Measurements from ENCODE around the gene CTDP1. TPM values are rescaled to one million over a fixed set of nuclear protein-coding genes. Genes with fewer than 3 reads are reported as not detected.

CTDP1 gene
- total RNA-seq, 1 experiment from 2014 or later = 31.7 TPM

GRCh38 chr18:79705272-79705671 is 25.7 kb downstream of the CTDP1 start:
- H3K9ac ChIP-seq (ENCODE audit: low read length) = no peak overlapping the region
- ATAC-seq (no peak), DNase-seq (no peak)
- no peaks in the 10 kb centered on the region for H3K27me3 ChIP-seq (ENCODE audit: low read length)
- H3K9me3 ChIP-seq (ENCODE audit: low read length) = no peaks in the 10 kb centered on the region
- ChIA-PET POLR2A (ENCODE audit: unreplicated experiment) (no interaction called here), CTCF (no interaction called here)
- H2AFZ ChIP-seq (ENCODE audit: low read length) = no peak overlapping the region
- no TSS peak for BruUV-seq (replicated peaks)
- no peaks in the 10 kb centered on the region for H4K20me1 ChIP-seq (ENCODE audit: low read length)
- no peaks in the 10 kb centered on the region for H3K9me2 ChIP-seq (replicated peaks; ENCODE audit: low read length)
- H3K4me2 ChIP-seq (ENCODE audit: low read length) = no peak overlapping the region
- peaks cover 7% of the 10 kb centered on the region; the same call in 1 of the 2 replicates for H3K79me2 ChIP-seq (ENCODE audit: low read length)
- H3K4me1 ChIP-seq (ENCODE audit: insufficient read depth, low read length) = no peaks in the 10 kb centered on the region
- H3F3A ChIP-seq (ENCODE audit: low read length, unreplicated experiment) = no peaks in the 10 kb centered on the region
- TF ChIP-seq CTCF (conservative IDR thresholded peaks at IDR 0.05; ENCODE audit: low read depth, low read length) (no peak), EZH2 (IDR thresholded peaks at IDR 0.05; ENCODE audit: low read length, unreplicated experiment) (no peak)
- no peak overlapping the region for H3K4me3 ChIP-seq (ENCODE audit: low read length)
- no peak overlapping the region for H3K27ac ChIP-seq (ENCODE audit: low read length)
- intact Hi-C loops (cut with micrococcal nuclease) = no loop called here
- peaks cover 24% of the 10 kb centered on the region for H3K36me3 ChIP-seq (ENCODE audit: low read depth, low read length)

GRCh38 chr18:79706006-79706405 is 26.4 kb downstream of the CTDP1 start:
- no peak overlapping the region for H3K9ac ChIP-seq (ENCODE audit: low read length)
- no TSS peak for BruUV-seq (replicated peaks)
- ATAC-seq (no peak), DNase-seq (no peak)
- TF ChIP-seq CTCF (conservative IDR thresholded peaks at IDR 0.05; ENCODE audit: low read depth, low read length) (no peak), EZH2phosphoT487 (IDR thresholded peaks at IDR 0.05; ENCODE audit: borderline replicate concordance, low read length) (no peak), EZH2 (IDR thresholded peaks at IDR 0.05; ENCODE audit: low read length, unreplicated experiment) (no peak)
- H3K36me3 ChIP-seq (ENCODE audit: low read depth, low read length) = peaks cover 17% of the 10 kb centered on the region; the same call in 1 of the 2 replicates
- H3F3A ChIP-seq (ENCODE audit: low read length, unreplicated experiment) = no peaks in the 10 kb centered on the region
- H3K4me3 ChIP-seq (ENCODE audit: low read length) = no peak overlapping the region
- ChIA-PET CTCF (no interaction called here), POLR2A (ENCODE audit: unreplicated experiment) (no interaction called here)
- H3K9me3 ChIP-seq (ENCODE audit: low read length) = no peaks in the 10 kb centered on the region
- H2AFZ ChIP-seq (ENCODE audit: low read length) = no peak overlapping the region
- H3K9me2 ChIP-seq (replicated peaks; ENCODE audit: low read length) = no peaks in the 10 kb centered on the region
- H3K4me1 ChIP-seq (ENCODE audit: insufficient read depth, low read length) = no peaks in the 10 kb centered on the region
- H3K27me3 ChIP-seq (ENCODE audit: low read length) = no peaks in the 10 kb centered on the region
- peaks cover 7% of the 10 kb centered on the region; the same call in 1 of the 2 replicates for H3K79me2 ChIP-seq (ENCODE audit: low read length)
- no peak overlapping the region for H3K27ac ChIP-seq (ENCODE audit: low read length)
- intact Hi-C loops (cut with micrococcal nuclease) = no loop called here
- no peak overlapping the region for H3K4me2 ChIP-seq (ENCODE audit: low read length)
- no peaks in the 10 kb centered on the region for H4K20me1 ChIP-seq (ENCODE audit: low read length)

- Histone ChIP-seq H3K4me3 (ENCODE audit: low read length) (no peak overlapping the region), H3K9ac (ENCODE audit: low read length) (no peak overlapping the region), H4K20me1 (ENCODE audit: low read length) (no peaks in the 10 kb centered on the region), H3K79me2 (ENCODE audit: low read length) (peaks cover 7% of the 10 kb centered on the region; the same call in 1 of the 2 replicates), H3K27me3 (ENCODE audit: low read length) (no peaks in the 10 kb centered on the region), H3K4me2 (ENCODE audit: low read length) (no peak overlapping the region), H3F3A (ENCODE audit: low read length, unreplicated experiment) (no peaks in the 10 kb centered on the region), H2AFZ (ENCODE audit: low read length) (no peak overlapping the region), H3K9me3 (ENCODE audit: low read length) (no peaks in the 10 kb centered on the region), H3K27ac (ENCODE audit: low read length) (no peak overlapping the region), H3K4me1 (ENCODE audit: insufficient read depth, low read length) (no peaks in the 10 kb centered on the region), H3K9me2 (replicated peaks; ENCODE audit: low read length) (no peaks in the 10 kb centered on the region), H3K36me3 (ENCODE audit: low read depth, low read length) (peaks cover 17% of the 10 kb centered on the region; the same call in 1 of the 2 replicates)
- ChIA-PET POLR2A (ENCODE audit: unreplicated experiment) (no interaction called here), CTCF (no interaction called here)
- intact Hi-C loops (cut with micrococcal nuclease) = no loop called here
- TF ChIP-seq CTCF (conservative IDR thresholded peaks at IDR 0.05; ENCODE audit: low read depth, low read length) (no peak), EZH2phosphoT487 (IDR thresholded peaks at IDR 0.05; ENCODE audit: borderline replicate concordance, low read length) (no peak), EZH2 (IDR thresholded peaks at IDR 0.05; ENCODE audit: low read length, unreplicated experiment) (no peak)
- DNase-seq (no peak), ATAC-seq (no peak)
- BruUV-seq (replicated peaks) = no TSS peak
Measured at GRCh38 chr18:79706658-79707057, 27.1 kb downstream of the CTDP1 start.
